T-helper 1 cell treated with Interleukin-12 subunit alpha and Interleukin-12 subunit beta and Interleukin-4 antibody, amounts not matched to agents 30 μg/mL and 1 μg/mL, for 36 hours (primary cell): ENCODE results near the gene COL12A1.

Experiments
- H3K27ac Mint-ChIP-seq: one replicate; pipeline ENCODE4 v1.8.0; 2021; ENCODE audit warnings: mild to moderate bottlenecking, mixed read lengths
- H3K27me3 Mint-ChIP-seq: one replicate; pipeline ENCODE4 v1.8.0; 2021; ENCODE audit warnings: low read depth, mixed read lengths
- H3K36me3 Mint-ChIP-seq: one replicate; pipeline ENCODE4 v1.8.0; 2021; ENCODE audit warnings: low read depth, mixed read lengths
- H3K4me1 Mint-ChIP-seq: one replicate; pipeline ENCODE4 v1.8.0; 2021; ENCODE audit warnings: low read depth, mixed read lengths
- H3K4me3 Mint-ChIP-seq: one replicate; pipeline ENCODE4 v1.8.0; 2021; ENCODE audit warnings: mild to moderate bottlenecking, moderate library complexity, mixed read lengths
- H3K9me3 Mint-ChIP-seq: one replicate; pipeline ENCODE4 v1.8.0; 2021; ENCODE audit warnings: mixed read lengths

COL12A1 gene

DNA sequence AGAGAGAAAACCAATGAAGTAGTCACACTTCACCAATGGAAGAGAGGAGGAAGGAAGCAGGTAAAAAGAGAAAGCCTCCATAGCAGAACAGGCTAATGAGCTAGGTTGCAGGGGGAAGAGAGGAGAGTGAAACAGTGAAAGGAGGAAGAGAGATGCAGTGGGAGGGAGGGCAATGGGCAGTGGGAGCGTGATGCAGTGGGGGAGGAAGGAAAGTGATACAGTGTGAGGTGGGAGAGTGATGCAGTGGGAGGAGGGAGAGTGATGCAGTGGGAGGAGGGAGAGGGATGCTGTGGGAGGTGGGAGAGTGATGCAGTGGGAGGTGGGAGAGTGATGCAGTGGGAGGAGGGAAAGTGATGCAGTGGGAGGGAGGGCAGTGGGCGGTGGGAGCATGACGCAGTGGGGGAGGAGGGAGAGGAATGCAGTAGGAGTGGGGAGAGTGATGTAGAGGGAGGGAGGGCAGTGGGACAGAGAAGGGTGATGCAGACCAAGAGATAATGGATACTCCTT lies 29.7 kb downstream of the COL12A1 start:
- Mint-ChIP-seq H3K36me3 (no peaks in the 10 kb centered on the region), H3K9me3 (no peaks in the 10 kb centered on the region), H3K27me3 (no peaks in the 10 kb centered on the region), H3K4me1 (no peaks in the 10 kb centered on the region), H3K27ac (no peak overlapping the region), H3K4me3 (no peak overlapping the region)

GRCh38 chr6:75171986-75172385 lies 33.9 kb downstream of the COL12A1 start:
- H3K27me3 Mint-ChIP-seq = peaks cover 5% of the 10 kb centered on the region
- H3K4me3 Mint-ChIP-seq = no peak overlapping the region
- H3K27ac Mint-ChIP-seq = no peak overlapping the region
- H3K9me3 Mint-ChIP-seq = no peaks in the 10 kb centered on the region
- no peaks in the 10 kb centered on the region for H3K4me1 Mint-ChIP-seq
- H3K36me3 Mint-ChIP-seq = no peaks in the 10 kb centered on the region

DNA sequence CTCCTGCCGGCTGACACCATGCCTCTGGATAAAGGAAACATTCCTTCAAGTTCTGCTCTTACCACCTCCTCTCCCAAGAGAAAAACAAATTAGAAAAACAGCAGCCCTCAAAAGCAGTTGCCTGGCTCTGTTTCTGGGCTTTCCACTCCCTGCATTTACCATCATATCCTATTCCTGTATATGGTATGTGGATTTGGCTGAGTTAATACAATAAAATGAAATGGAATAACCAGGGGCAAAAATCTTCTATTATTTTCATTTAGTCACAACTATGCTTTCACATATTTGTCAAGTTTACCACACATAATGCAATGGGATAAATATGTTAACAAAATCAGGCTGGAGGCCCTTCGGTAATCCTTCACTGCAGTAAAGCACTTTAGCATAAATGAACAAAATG lies 34.3 kb downstream of the COL12A1 start:
- H3K4me3 Mint-ChIP-seq = no peak overlapping the region
- no peak overlapping the region for H3K27ac Mint-ChIP-seq
- no peaks in the 10 kb centered on the region for H3K9me3 Mint-ChIP-seq
- H3K27me3 Mint-ChIP-seq = peaks cover 5% of the 10 kb centered on the region
- no peaks in the 10 kb centered on the region for H3K36me3 Mint-ChIP-seq
- no peaks in the 10 kb centered on the region for H3K4me1 Mint-ChIP-seq

DNA sequence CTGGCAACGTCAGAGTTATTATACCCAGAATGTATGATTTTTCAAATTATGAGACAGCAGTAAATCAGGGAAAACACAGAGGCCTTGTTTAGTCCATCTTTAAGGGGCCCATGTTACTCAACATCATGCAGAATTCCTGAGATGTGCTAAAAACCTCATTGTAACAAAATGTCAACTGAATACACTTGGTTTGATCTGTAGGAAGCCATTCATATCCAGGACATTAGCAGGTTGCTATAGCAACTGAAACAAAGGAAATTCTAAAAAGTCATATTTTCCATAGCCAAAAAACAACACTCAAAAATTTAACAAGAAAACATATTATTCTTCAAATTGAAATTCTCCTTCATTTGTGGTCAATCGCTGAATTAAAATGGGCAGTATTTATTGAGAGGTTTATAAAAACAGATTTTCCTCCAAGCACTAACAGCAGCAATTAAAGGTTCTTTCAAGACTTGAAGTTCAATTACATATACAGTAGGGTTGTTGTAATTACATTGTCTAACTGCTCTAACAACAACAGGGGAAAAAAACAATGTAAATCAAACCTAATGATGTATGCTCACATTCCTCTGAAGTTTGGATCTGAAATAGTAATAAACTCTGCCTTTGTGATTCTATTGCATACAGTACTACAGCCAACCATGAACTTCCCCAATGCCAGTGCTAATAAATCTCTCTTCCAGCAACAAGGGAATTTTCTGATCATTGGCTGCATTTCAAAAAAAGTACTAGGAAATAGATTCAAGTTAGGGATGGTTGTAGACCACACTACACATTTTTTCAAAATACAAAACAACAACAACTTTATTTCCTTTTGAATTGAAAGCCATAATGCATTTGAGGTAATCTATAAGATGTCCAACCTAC lies 34.9 kb downstream of the COL12A1 start:
- Mint-ChIP-seq H3K36me3 (no peaks in the 10 kb centered on the region), H3K4me1 (no peaks in the 10 kb centered on the region), H3K27ac (no peak overlapping the region), H3K4me3 (no peak overlapping the region), H3K27me3 (peaks cover 5% of the 10 kb centered on the region), H3K9me3 (no peaks in the 10 kb centered on the region)

DNA sequence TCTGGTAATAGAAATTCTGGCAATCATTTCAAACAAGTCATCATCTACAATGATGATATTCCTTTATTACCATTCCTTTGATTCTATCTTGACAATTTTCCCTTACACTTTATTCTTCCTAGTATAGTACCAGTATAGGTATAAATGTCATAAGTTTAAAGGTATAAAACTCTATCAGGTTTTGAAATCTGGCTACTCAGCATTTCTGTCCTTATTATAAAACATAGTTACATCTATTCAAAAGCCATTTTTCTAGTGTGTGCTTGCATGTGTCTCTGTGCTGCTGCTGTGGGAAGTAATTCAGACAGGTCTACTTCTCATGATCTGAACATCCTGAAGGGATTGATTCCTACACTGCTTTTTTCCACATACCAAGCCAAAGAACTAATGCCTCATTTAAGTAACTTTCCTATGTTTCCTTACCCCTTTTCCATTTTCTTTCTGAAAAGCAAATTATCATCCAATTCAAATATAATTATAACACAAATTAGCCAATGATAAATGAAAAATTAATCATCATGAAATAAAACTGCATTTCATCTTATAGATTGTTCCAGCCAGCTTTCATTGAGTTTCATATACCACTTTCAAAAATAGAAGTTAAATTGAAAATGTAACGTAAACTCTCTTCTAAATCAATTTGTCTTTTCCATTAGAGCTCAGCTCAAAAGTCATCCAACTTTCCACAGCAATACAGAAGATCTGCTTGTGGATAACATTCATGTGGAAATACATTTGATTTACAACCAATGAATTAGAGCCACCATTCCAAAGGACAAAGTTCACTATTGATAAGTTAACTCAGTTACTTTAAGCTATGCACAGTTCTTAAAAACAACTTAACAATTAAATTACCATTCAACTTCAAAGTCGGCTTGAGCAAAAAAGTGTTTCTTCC lies 35.9 kb downstream of the COL12A1 start:
- Mint-ChIP-seq H3K27ac (no peak overlapping the region), H3K4me1 (no peaks in the 10 kb centered on the region), H3K36me3 (no peaks in the 10 kb centered on the region), H3K4me3 (no peak overlapping the region), H3K9me3 (no peaks in the 10 kb centered on the region), H3K27me3 (peaks cover 5% of the 10 kb centered on the region)

GRCh38 chr6:75167851-75168250 lies 38.0 kb downstream of the COL12A1 start:
- H3K27me3 Mint-ChIP-seq = peaks cover 5% of the 10 kb centered on the region
- H3K4me3 Mint-ChIP-seq = no peak overlapping the region
- H3K27ac Mint-ChIP-seq = no peak overlapping the region
- H3K36me3 Mint-ChIP-seq = no peaks in the 10 kb centered on the region
- no peaks in the 10 kb centered on the region for H3K9me3 Mint-ChIP-seq
- no peaks in the 10 kb centered on the region for H3K4me1 Mint-ChIP-seq

DNA sequence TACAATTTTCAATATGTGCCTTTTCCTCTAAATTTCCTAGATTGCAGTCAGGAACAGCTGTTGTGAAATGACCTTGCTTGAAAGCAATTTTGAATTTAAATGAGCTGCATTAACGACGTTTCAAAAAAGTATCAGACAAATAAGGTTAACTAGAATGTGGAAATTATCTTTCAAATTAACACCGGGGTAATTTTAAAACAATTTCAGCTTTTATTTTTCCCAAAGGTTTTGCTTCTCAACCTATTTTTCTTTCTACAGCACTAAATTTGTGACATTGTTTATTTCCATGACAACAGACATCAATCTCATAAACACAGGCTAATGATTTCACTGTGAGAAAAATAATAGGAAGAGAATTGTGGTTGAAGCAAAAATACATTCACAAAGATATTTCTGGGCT lies 38.5 kb downstream of the COL12A1 start:
- no peaks in the 10 kb centered on the region for H3K36me3 Mint-ChIP-seq
- H3K27me3 Mint-ChIP-seq = peaks cover 5% of the 10 kb centered on the region
- no peak overlapping the region for H3K27ac Mint-ChIP-seq
- H3K4me3 Mint-ChIP-seq = no peak overlapping the region
- no peaks in the 10 kb centered on the region for H3K4me1 Mint-ChIP-seq
- no peaks in the 10 kb centered on the region for H3K9me3 Mint-ChIP-seq

DNA sequence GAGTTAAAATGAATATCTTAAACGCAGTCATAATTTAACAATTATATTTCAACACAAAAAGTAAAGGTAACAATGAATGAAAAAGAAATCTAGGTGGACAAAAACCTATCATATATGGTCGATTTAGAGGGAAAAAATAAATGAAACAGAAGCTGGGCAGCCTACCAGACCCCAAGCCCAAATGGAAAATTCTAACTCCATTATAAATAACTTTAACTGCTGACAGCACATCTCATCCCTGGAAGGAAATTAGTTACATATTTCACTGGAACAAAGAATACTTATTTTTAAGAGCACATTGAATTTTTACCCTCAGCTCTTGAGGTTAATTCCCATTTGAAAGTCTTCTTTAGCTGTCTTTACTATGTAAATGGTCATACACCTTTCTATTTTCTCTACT lies 39.1 kb downstream of the COL12A1 start:
- Mint-ChIP-seq H3K4me3 (no peak overlapping the region), H3K27ac (no peak overlapping the region), H3K27me3 (peaks cover 5% of the 10 kb centered on the region), H3K4me1 (no peaks in the 10 kb centered on the region), H3K36me3 (no peaks in the 10 kb centered on the region), H3K9me3 (no peaks in the 10 kb centered on the region)

DNA sequence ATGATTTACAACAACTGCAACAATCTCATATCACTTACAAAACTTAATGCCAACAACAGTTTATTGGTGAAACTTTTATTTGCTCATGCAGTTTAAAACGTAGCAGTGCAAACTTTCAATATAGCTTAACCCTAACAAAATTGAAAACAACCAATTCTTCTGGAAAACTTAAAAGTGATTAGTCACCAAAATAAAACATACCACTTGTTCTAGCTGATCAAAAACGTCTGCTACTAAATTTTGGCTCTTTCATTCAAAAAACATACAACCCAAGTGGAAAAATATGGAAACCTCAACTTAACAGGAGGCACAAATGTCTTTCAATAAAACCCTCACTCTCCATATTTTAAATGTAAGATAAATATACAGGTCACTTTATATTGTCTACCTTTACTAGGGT lies 39.6 kb downstream of the COL12A1 start:
- H3K27ac Mint-ChIP-seq = no peak overlapping the region
- H3K27me3 Mint-ChIP-seq = peaks cover 5% of the 10 kb centered on the region
- no peaks in the 10 kb centered on the region for H3K36me3 Mint-ChIP-seq
- H3K9me3 Mint-ChIP-seq = no peaks in the 10 kb centered on the region
- H3K4me1 Mint-ChIP-seq = no peaks in the 10 kb centered on the region
- H3K4me3 Mint-ChIP-seq = no peak overlapping the region

GRCh38 chr6:75158176-75158575 lies 47.7 kb downstream of the COL12A1 start:
- Mint-ChIP-seq H3K27ac (no peak overlapping the region), H3K9me3 (no peaks in the 10 kb centered on the region), H3K4me1 (no peaks in the 10 kb centered on the region), H3K36me3 (no peaks in the 10 kb centered on the region), H3K27me3 (no peaks in the 10 kb centered on the region), H3K4me3 (no peak overlapping the region)

GRCh38 chr6:75157336-75157735 lies 48.5 kb downstream of the COL12A1 start:
- Mint-ChIP-seq H3K4me1 (no peaks in the 10 kb centered on the region), H3K9me3 (no peaks in the 10 kb centered on the region), H3K27me3 (peaks cover under 1% of the 10 kb centered on the region), H3K27ac (no peak overlapping the region), H3K36me3 (no peaks in the 10 kb centered on the region), H3K4me3 (no peak overlapping the region)

DNA sequence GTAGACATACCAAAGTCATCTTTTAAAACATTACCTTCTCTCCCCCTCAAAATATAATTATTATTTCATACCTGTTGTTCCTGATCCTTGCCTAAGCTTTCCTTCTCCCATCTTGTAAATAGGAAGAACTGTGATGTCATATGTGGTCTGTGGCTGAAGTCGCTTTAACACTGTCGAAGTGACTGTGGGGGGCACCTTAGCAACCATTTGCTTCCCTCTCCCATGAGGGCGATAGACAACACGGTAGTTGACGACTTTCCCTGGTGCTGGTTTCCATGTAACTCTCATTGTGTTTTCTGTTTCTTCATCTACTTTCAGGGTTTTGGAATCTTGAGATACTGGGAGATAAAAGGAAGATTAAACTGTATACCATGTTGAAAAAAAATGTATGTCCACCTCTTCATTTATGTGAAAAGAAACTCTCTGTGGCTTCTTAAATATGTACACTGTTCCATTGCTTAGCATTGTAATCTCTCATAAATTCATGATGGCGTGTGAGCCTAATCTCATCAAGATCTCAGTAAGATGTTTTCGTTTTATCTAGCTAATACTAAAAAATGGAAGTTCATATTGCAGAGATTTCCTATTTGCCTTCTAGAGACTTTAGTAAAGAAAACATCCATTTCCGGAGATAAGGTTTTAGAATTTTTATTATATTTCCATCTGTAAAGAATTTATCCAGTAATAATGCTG lies 49.5 kb downstream of the COL12A1 start:
- Mint-ChIP-seq H3K4me1 (no peaks in the 10 kb centered on the region), H3K36me3 (no peaks in the 10 kb centered on the region), H3K4me3 (no peak overlapping the region), H3K27me3 (peaks cover 4% of the 10 kb centered on the region), H3K27ac (no peak overlapping the region), H3K9me3 (no peaks in the 10 kb centered on the region)

- no peaks in the 10 kb centered on the region for H3K36me3 Mint-ChIP-seq
- no peak overlapping the region for H3K4me3 Mint-ChIP-seq
- no peak overlapping the region for H3K27ac Mint-ChIP-seq
- peaks cover 4% of the 10 kb centered on the region for H3K27me3 Mint-ChIP-seq
- H3K4me1 Mint-ChIP-seq = no peaks in the 10 kb centered on the region
- H3K9me3 Mint-ChIP-seq = no peaks in the 10 kb centered on the region
Observed at GRCh38 chr6:75155631-75156030, 50.2 kb downstream of the COL12A1 start.

GRCh38 chr6:75154973-75155372 lies 50.9 kb downstream of the COL12A1 start:
- Mint-ChIP-seq H3K4me1 (no peaks in the 10 kb centered on the region), H3K27me3 (peaks cover 4% of the 10 kb centered on the region), H3K27ac (no peak overlapping the region), H3K9me3 (no peaks in the 10 kb centered on the region), H3K4me3 (no peak overlapping the region), H3K36me3 (no peaks in the 10 kb centered on the region)
